Kidney epithelial cell (primary cell): Measurements from ENCODE around the gene IL4I1. TPM values are rescaled to one million over a fixed set of nuclear protein-coding genes. Genes with fewer than 3 reads are reported as not detected.

Source experiments
- DNase-seq: peaks from one replicate; pipeline ENCODE4 v3.0.0-alpha.2; 2010; ENCODE audit warnings: low read depth
- H3K27me3 ChIP-seq: 2 replicates; pipeline ENCODE4 v1.6.0; 2011; ENCODE audit warnings: low read length; ENCODE audit not compliant: control insufficient read depth, insufficient read depth
- H3K36me3 ChIP-seq: 2 replicates; pipeline ENCODE4 v1.5.1; 2011; ENCODE audit warnings: low read length; ENCODE audit not compliant: control insufficient read depth, insufficient read depth
- H3K4me3 ChIP-seq: 2 replicates; pipeline ENCODE4 v1.5.1; 2011; ENCODE audit warnings: low read depth, mild to moderate bottlenecking, control low read depth, low read length
- total RNA-seq: library from RNA; depleted of rRNA; stranded (reverse); fragments of >200 nt; gene quantifications from 2 replicates; pipeline ENCODE4 v1.2.3, GENCODE V29; 2015
- TF ChIP-seq, protein P1 (sequence below): IDR thresholded peaks from 2 replicates; pipeline ENCODE4 v1.5.1; 2011; ENCODE audit warnings: mild to moderate bottlenecking, moderate library complexity, low read length, control low read depth, inconsistent platforms; ENCODE audit not compliant: insufficient read depth, poor library complexity, severe bottlenecking

The IL4I1 gene
- total RNA-seq, 1 donor from 2014 or later = 8.2 TPM

DNA sequence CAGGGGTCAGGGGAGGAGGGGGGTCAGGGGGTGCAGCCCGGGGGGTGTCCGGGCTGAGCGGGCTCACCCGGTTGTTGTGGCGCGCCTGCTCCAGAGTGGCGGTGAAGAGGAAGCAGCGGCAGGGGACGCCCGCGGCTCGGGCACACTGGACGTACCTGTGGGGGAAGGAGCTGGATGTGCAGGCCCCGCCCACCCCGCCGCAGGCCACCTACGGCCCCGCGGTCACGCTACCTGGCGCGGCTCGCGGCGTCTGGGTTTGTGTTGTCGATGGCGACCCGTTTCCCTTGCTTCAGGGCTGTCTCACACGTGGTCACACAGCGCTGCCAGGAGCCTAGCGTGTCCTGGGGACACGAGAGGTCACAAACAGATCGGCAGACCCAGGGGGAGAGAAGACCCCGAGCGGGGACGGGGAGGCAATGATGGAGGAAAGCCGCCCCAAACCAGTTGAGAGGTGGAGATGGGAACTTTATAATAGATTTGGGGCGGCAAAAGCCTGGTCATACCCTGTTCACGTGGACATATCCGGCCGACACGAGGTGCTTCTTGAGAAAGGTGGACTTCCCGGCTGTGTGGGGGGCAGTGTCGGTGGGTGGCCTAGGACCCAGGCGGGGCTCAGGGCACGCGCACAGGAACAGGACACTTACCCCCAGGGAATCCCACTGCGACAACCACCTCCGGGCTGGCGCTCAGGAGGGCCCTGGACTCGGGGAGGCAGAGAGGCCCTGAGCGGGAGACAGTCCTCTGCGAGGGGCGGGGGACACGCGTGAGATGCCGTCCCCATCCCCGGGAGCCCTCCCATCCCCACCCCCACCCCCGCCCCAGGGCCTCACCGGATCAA is 34.9 kb downstream of the IL4I1 start:
- DNase-seq = no peak
- H3K4me3 ChIP-seq = no peak overlapping the region
- no peaks in the 10 kb centered on the region for H3K27me3 ChIP-seq
- peaks cover 14% of the 10 kb centered on the region for H3K36me3 ChIP-seq
- TF ChIP-seq, protein P1, sequence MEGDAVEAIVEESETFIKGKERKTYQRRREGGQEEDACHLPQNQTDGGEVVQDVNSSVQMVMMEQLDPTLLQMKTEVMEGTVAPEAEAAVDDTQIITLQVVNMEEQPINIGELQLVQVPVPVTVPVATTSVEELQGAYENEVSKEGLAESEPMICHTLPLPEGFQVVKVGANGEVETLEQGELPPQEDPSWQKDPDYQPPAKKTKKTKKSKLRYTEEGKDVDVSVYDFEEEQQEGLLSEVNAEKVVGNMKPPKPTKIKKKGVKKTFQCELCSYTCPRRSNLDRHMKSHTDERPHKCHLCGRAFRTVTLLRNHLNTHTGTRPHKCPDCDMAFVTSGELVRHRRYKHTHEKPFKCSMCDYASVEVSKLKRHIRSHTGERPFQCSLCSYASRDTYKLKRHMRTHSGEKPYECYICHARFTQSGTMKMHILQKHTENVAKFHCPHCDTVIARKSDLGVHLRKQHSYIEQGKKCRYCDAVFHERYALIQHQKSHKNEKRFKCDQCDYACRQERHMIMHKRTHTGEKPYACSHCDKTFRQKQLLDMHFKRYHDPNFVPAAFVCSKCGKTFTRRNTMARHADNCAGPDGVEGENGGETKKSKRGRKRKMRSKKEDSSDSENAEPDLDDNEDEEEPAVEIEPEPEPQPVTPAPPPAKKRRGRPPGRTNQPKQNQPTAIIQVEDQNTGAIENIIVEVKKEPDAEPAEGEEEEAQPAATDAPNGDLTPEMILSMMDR = no peak

- TF ChIP-seq, protein P1 = no peak
- Histone ChIP-seq H3K4me3 (no peak overlapping the region), H3K36me3 (peaks cover 14% of the 10 kb centered on the region), H3K27me3 (no peaks in the 10 kb centered on the region)
- DNase-seq = no peak
Measured at GRCh38 chr19:49861107-49861506, 35.6 kb downstream of the IL4I1 start.

- Histone ChIP-seq H3K4me3 (no peak overlapping the region), H3K27me3 (no peaks in the 10 kb centered on the region), H3K36me3 (peaks cover 14% of the 10 kb centered on the region)
- TF ChIP-seq, protein P1 = no peak
- no peak for DNase-seq
Measured at GRCh38 chr19:49860336-49861102, 36.2 kb downstream of the IL4I1 start.

- peaks cover 15% of the 10 kb centered on the region for H3K36me3 ChIP-seq
- H3K4me3 ChIP-seq = no peak overlapping the region
- no peak for DNase-seq
- H3K27me3 ChIP-seq = no peaks in the 10 kb centered on the region
- TF ChIP-seq, protein P1 = no peak
Measured at GRCh38 chr19:49859682-49860335, 36.9 kb downstream of the IL4I1 start.

DNA sequence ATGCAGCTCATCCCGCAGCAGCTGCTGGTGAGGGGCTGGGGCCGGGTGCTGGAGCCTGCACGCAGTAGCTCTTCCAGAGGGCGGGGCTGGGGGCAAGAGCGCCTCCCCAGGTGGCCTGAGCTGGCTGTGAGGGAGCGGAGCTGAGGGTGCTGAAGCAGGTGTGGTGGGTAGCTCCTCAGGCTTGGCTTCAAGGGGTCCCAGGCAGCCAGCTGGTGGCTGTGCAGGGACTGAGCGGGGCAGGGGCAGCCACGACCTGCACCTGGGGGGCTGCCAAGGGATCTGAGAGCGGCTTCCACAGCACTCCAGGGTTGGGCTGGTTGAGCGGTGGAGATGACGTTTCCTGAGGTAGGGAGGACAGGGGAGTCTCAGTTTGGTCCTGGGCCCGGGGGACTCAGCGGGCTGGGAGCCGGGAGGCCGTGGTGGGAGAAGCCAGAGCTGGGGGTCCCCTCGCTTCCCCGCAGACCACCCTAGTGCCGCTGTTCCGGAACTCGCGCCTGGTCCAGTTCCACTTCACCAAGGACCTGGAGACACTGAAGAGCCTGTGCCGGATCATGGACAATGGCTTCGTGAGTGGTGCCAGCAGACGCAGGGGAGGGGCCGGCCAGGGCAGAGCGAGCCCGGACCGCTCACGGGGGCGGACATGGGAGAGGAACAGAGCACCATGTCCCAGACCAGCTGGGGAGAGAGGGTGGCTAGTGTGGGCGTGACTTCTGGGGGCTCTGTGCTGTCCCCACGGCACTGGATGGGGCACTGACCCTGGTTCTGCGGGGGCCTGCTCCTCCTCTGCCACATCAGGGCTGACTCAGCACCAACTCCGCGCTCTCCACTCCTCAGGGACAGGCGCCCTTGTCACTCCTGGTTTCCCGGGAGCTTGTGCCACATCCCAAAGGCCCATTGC is 38.4 kb downstream of the IL4I1 start:
- H3K4me3 ChIP-seq = no peak overlapping the region
- H3K36me3 ChIP-seq = peaks cover 14% of the 10 kb centered on the region
- no peaks in the 10 kb centered on the region for H3K27me3 ChIP-seq
- DNase-seq = no peak
- TF ChIP-seq, protein P1 = no peak
